ENCODE results near the gene ABAT.
"Not testable (repeated sequence)": the region's sequence is repeated elsewhere in the genome, so short reads cannot be mapped to it uniquely, and the experiment has no call there.

The ABAT gene

DNA sequence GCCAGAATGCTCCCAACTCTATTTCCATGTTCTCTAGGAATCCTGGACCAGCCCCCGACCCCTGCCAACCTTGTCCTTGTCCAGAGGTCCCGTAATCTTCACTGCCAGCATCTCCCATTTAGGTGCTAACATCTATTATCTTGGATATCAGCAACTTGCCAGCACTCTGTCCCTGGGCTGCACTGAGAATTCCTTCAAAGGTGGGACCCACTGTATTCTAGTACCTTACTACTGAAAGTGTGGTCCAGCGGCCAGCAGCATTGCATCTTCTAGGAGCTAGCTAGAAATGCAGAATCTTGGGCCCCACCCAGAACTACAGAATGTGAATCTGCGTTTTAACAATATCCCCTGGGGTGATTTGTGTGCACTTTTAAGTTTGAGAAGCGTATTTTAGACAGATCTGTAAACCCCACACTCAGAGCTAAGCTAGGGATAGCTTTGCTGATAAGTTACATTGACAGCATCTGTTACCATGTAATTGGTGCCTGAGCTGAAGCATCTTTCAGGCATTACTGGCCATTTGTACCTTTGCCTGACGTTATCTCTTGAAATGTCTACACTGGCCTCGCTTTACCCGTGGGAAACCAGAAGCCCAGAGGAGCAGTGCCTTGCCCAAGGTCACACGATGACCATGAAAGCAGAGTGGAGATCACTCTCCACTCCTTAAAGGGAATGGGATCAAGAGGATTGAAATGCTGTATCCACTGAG is 8.3 kb downstream of the ABAT start:
- DNase-seq (ENCODE audit: low spot score), result no peak

DNA sequence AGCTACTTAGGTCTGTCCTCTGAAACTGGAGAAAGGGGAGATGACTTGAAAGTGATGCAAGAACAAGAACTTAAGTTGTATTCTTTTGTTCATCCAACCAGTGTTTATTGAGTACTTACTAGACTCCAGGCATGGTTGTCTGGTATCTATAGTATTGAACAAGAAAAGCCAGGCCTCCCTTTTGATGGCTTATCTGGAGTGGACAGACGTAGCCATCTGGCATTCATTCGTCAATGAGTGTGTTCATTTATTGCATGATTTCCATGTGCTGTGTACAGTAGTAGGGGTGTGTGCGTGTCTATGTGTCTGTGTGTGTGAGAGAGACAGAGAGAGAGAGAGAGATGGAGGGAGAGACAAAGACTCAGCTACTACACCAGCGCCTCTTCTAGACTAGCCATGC is 9.2 kb downstream of the ABAT start:
- no peak for DNase-seq (ENCODE audit: low spot score)

DNA sequence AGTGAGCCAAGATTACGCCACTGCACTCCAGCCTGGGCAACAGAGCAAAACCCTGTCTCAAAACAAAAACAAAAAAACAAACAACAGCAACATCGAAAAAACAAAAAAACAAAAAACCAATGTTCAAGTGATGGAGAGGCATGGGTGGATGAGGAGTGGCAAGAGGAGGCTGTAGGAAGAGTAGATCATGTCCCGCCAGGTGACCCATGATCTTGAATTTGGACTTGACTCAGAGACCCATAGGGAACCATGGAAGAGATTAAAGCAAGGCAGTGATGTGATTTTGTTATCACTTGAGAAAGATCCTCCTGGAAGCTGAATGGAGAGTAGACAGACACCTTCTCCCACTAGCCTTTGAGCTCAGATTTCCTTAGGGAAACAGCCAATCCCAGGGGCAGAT is 11.2 kb downstream of the ABAT start:
- no peak for DNase-seq (ENCODE audit: low spot score)

DNA sequence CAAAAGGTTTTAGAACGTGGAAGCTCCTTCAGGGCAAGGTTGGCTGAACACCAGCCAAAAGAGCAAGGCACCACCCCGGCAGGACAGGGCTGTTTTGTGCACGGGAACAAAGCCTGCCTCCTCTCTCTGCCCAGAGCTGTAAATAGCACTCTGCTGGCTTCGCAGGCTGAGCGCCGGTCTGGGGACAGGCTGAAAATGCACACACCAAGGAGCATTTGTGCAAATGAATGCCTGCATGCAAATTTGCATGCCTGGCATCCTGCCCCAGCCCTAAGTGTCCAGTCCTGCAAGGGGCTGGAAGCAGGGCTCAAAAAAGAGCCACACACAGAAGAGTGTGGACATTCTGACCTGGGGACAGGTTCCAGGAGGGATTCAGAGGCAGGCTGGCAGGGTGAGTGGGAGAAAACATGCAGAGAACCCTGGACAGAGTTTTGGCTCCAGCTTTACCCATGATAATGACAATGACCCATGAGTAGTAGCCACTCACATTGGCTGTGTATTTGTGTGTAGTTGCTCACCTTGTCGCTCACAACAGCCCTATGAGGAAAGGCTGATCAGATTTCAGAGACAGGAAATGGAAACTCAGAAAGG is 11.7 kb downstream of the ABAT start:
- no peak for DNase-seq (ENCODE audit: low spot score)

DNA sequence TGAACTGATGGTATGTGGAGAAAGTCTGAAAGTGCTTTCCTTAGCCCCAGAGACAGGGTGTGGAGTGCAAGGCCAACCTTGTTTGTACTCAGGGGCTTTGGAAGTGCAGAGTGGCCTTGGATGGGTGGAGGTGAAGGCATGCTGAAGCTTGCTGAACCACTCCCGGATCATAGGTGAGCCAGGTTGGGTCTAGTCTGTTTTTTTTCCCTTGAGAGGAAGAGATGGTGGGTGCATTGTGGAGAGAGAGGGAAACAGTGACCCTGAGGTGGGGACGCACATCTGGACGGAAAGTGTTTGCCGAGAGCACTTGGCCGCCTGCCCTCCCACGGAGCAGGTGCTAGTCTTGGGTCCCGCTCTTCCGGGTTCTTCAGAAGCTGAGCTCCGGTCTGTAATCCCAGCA is 12.5 kb downstream of the ABAT start:
- no peak for DNase-seq (ENCODE audit: low spot score)

DNA sequence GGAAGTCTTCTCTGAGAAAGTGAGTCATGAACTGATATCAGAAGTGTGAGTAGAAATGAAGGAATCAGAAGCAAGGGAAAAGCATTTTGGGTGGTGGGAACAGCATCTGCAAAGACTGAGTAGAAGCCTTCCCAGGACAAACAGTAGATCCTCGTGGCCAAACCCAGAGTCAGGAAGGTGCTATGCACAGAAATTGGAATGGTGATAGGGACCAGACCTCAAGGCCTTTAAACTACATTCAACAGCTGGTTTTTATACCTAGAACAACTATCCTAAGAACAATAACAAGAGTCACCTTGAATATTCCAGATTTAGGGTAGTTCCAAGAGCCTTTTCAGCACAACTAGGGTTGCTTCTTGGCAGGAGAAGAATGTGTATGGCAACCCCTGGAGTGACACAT is 15.3 kb downstream of the ABAT start:
- no peak for DNase-seq (ENCODE audit: low spot score)

DNA sequence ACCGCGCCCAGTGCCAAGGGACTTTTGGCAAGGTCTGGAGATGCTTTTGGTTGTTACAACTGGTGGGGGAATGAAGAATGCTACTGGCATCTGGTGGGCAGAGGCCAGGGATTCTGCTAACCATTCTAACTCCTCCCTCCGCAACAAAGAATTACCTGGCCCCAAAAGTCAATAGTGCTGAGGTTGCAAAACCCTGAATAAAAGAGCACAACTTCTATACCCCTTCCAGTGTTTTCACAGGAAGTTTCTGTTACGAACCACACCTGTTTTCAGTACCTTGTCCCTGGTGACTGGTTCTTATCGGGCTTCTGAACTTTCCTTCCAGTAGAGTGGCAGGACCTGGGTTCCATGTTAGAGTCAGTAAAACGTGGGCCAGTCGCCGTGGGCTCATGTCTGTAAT is 17.3 kb downstream of the ABAT start:
- no peak for DNase-seq (ENCODE audit: low spot score)

DNA sequence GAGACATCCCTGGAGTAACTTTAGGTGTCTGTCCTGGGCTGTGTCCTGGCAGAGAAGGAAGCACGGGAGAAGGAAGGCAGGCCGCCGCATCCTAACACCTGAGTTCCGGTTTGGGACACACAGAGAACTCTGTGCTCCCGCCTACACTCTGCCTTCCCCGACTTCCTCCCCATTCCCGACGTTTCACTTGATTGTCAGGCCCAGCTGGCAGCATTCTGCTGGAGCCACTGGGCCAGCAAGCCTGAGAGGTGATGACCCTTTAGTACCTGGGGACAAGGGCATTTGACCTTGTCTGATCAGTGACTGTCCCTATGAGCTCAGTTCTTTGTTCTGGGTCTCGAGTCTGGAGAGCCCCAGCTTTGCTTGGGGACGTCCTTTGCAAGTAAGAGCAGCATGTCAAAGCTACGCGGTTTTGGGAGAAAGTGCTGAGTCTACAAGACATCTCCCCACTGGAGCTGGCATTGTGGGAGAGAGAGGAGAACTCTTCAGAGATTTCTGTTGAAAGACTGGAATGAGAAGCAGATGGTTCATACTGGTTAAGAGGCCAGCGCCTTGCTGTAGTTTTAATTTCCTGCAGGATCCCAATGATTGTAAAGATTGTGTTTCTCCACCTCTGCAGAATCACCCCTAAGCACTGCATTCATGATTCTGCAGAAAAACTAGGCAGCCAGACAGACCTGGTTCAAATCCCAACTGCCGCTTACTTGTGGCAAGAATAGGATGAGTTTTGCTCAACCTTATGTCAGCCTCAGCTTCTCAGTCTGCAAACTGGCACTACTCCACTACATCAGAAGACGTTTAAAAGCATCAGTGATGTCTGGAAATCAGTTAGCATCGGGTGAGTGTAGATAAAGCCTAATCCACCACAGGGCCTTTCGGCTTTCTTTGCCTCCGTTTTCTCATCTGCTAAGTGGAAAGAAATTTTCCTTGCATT is 20.6 kb downstream of the ABAT start:
- no peak for DNase-seq (ENCODE audit: low spot score)

DNA sequence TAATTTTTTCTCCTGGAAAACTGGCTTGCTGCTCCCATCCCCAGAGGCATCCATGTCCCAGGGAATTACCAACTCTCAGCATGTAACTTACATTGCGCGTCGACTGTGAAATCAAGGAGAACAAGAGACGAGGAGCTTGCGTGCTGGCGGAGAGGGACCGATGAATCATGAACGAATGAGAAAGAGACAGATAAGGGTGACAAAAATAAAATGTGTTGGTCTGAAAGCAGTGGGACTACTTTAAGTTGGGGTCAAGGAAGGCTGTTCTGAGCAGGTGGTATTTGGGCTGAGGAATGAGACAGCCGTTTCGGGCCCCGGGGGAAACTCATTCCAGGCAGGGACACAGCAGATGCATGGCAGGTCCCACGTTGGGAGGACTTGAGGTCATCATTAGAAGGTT is 22.5 kb downstream of the ABAT start:
- no peak for DNase-seq (ENCODE audit: low spot score)

DNA sequence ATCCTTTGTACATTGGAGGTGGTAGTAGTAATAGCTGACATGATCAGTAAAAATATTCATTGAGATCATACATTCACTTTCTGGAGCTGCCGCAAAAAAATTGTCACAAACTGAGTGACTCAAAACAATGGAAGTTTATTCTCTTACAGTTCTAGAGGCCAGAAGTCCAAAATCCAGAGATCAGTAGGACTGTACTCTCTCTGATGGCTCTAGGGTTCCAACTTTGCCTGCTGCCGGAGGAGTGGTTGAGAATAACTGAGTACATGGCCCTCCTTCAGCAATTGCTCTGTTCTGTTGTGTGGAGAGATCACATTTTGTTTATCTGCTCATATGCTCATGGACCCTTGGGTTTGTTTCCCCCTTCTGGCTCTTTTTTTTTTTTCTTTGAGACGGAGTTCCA is 23.5 kb downstream of the ABAT start:
- no peak for DNase-seq (ENCODE audit: low spot score)

DNA sequence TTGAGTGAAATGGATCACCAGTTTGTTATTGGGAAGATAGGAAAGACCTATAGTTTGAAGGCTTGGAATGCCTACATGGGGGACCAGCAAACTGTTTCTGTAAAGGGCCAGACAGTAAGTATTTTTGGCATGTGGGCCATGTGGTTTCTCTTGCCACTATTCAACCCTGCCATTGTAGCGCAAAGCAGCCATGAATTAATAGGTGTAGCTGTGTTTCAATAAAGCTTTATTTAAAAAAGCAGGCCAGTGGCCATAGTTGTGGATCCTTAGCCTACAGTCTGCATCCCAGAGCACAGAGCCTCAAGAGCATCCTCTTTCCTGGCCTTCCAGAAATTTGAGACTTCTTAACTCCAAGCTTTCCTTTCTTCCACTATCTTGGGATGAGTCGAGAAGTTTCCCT is 29.3 kb downstream of the ABAT start:
- no peak for DNase-seq (ENCODE audit: low spot score)

DNA sequence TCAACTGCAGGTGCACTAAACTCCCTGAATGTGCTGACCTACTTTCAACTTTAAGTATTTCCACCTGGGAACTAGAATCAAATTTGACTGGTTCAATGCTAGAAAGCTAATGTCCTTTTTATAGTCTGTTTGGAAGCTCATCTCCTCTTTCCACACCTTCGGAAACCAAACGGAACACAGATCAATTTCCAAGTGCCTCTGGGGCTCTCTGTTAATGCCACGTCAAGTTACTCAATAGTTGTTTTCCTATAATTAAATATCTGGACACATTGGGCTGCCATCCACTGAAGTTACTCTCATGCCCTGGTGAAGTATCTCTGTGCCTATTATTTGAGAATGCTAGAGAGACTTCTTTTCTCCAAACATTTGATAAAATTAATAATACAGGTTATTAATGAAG is 29.7 kb downstream of the ABAT start:
- no peak for DNase-seq (ENCODE audit: low spot score)

DNA sequence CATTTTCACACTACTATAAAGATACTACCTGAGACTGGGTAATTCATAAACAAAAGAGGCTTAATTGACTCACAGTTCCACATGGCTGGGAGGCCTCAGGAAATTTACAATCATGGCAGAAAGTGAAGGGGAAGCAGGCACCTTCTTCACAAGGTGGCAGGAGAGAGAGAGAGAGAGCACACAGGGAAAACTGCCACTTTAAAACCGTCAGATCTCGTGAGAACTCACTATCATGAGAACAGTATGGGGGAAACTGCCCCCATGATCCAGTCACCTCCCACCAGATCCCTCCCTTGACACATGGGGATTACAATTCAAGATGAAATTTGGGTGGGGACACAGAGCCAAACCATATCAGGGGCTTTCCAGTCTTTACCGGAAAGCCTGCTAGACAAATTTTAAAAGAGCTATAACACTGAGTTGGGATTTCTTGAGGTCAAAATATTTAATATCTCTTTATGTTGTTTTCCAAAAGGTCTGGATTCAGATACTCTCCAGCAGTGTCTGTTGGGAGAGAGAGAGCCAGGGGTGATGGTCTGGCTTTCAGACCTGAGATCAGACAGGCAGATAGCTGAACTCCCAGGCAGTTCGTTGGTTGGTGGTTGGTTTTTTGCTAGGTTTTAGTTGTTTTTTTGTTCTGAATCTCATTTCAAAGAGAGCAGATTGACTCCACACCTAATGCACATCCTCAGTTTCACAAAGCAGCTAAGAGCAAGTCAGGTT is 30.8 kb downstream of the ABAT start:
- DNase-seq (ENCODE audit: low spot score), result not testable (repeated sequence)

DNA sequence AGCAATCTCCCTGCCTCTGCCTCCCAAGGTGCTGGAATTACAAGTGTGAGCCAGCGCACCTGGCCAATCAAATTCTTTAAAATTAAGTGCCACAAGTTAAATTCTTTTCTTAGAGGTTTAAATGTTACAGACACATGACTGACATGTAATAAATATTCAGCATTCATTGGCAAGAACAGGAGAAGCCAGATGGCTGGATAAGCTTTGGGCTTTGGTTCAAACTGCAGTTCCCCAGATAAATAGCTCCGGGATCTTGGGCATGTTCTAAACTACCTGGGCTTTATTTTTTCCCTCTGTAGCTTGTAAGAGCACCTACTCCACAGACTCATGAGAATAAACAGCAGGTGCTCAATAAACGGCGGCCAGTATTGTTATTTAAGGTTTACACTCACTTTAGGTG is 34.1 kb downstream of the ABAT start:
- no peak for DNase-seq (ENCODE audit: low spot score)

DNA sequence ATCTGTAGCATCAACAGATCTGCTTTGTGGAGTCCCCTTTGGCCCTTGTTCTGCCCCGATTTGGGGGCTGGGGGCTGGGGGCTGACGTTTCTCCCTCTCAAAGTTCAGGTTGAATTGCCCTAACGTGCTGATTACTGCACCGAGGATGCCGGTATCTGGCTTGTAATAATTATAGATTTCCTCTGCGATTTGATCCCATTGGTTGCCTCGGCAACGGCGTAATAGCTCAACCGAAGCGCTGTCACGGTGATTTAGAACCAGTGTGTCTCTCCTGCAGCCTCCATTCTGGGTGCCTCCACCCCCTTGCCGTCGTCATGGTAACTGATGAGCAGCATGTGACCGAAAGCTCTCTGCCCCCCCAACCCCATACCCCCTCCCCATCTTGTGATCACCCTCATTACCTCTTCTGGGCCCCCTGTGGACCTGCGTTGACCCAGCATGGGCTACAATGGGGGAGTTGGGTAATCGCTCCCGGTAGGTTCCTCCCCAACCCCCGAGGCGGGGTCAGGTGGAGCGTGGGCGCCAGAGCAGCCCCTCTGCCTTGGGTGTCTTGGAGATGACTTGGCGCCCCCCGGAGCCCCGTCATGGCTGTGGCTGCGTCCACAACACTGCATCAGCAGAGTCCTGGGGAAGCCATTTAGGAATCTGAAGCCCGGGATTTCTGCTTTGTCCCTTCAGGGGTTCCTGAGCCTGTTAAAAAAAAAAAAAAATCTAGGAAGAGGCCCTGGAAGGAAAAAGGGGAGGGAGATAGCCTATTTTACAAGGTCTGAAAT is 38.4 kb downstream of the ABAT start:
- no peak for DNase-seq (ENCODE audit: low spot score)

DNA sequence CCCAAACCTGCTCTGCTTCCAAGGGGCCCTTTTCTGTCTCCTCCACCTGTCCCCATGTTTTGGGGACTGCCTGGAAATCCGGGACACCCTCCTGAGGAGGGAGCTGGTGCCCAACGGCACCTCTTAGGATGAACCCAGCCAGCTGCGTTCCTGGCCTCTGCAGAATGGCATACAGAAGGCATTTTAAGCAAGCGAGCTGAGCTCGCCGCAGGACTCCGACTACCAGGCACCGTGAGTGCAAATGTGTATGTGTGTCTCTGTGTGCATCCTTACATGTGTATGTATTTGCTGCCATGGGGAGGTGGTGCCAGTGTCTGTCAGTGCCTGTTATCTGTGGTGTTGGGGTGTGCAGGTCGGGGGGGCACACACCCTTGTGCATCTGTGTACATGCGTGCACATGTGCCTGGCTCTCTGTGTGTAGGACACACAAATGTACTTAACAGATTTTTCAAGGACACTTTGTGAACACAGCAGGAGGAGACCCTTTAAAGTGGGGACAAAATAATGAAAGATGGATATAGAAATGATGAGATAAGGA is 39.3 kb downstream of the ABAT start:
- DNase-seq (ENCODE audit: low spot score), result no peak

DNA sequence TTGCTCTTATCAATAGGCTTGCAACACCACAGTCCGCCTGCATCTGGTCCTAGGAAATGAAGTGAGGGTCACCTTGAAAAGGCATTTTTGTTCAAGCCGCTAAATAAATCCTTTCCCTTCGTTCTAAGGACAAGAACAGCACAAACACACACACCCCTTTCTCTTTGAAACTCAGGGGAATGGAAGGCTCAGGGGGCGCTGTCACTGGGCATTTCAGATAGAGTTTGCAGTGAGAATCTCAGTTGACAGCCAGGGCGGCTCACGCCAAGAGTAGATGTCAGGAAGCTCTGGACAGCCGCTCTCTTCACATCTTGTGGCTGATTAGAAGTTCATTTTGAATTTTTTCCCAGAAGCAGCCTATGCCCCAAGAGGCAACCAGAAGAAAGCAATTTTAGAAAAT is 39.8 kb downstream of the ABAT start:
- DNase-seq (ENCODE audit: low spot score), result no peak

DNA sequence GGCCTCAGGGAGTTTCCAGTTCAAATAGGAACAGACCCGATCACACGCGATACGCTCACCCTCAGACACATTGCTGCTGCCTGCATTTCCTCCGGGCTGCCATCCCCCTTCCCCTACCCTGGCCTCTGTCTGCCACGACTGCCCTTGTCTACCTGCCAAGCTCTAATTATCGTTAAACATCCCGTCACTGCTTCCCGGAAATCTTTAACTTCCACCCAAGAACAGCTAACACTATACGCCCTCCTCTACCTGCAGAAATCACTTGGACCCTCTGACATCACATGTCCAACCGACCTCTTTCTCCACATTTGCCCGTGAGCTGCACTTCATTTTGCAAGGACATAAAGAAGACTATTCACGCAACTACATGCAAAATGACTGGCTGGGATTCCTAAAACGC is 40.4 kb downstream of the ABAT start:
- DNase-seq (ENCODE audit: low spot score), result no peak

DNA sequence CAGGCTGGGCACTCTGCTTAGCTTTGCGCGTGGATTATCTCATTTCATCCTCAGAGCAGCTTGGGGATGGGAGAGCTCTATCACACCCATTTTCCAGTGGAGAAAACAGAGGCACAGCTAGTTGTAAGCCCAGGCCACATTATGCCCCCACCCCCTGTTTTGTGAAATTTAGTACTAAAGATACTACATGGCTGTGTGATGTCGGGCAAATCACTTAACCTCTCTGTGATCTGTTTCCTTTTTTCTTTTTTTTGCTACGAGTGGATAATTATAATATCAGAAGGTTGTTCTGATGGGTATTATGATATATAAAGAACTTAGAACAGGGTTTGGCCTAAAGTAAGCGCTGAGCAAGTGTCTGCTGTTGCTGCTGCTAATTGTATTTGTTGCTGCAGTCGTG is 41.6 kb downstream of the ABAT start:
- no peak for DNase-seq (ENCODE audit: low spot score)

DNA sequence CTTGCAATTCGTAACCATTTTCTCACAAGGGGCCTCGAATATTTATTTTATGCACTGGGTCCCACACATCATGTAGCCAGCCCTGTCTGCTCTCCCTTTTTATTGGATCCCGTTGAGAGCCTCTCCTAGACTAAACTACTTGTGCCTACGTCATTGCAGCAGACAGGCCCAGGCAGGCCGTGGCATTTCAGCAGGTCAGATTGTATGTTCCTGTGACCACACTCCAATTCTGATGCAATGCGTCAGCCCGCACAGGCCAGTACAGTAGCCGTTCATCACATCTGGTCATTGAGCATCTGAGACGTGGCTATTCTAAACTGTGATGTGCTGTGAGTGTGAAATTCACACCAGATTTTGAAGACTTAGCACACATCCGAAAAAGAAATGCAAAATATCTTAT is 42.2 kb downstream of the ABAT start:
- no peak for DNase-seq (ENCODE audit: low spot score)

DNA sequence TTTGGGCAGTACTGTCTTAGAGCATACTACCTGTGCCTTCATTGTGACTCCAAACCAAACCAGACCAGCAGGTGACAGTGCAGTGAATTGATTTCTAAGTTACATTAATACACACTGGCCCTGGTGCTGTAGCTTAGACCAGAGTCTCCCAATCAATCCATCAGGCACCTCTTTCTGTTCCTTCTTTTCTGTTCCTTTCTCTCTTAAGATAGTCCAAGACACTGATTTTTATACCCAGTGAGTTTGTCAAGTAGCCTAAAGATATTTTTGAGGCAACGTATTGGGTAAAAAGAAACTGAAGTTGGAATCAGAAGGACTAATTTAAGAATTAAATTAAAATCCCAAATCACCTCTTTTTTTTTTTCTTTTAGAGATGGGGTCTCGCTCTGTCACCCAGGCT is 43.1 kb downstream of the ABAT start:
- no peak for DNase-seq (ENCODE audit: low spot score)

Measured in left forelimb (tissue), 1 donor.